K562 (cell line): ENCODE data around the gene TIAL1. TPM values are rescaled to one million over a fixed set of nuclear protein-coding genes. Genes with fewer than 3 reads are reported as not detected.

ENCODE experiments used
- ADNP ChIP-seq: fragments of 200-800 bp; sonication (Bioruptor generic); IDR thresholded peaks from 2 replicates; pipeline ENCODE4 v1.6.1; 2016; ENCODE audit warnings: missing genetic modification characterization, missing compliant biosample characterization
- CHD2 ChIP-seq: IDR thresholded peaks from 2 replicates; pipeline ENCODE4 v1.6.1; 2011; ENCODE audit warnings: low read depth, low read length
- CXXC5 ChIP-seq: fragments of 250-450 bp; sonication (Bioruptor Pico); IDR thresholded peaks from 2 replicates; pipeline ENCODE4 v1.8.0; 2022; ENCODE audit warnings: inconsistent platforms, mild to moderate bottlenecking, moderate library complexity
- HNRNPK ChIP-seq: fragments of 200-400 bp; formaldehyde crosslinking; IDR thresholded peaks from one replicate; pipeline ENCODE4 v1.6.1; 2018; ENCODE audit warnings: mild to moderate bottlenecking, low read depth, low read length; ENCODE audit not compliant: poor library complexity, severe bottlenecking
- MXI1 ChIP-seq: IDR thresholded peaks from 2 replicates; pipeline ENCODE4 v1.6.1; 2011; ENCODE audit warnings: low read depth, mild to moderate bottlenecking, improper control_type of control experiment, low read length
- ZNF444 ChIP-seq: fragments of 250-450 bp; sonication (Bioruptor Pico); IDR thresholded peaks from 2 replicates; pipeline ENCODE4 v1.4.0; 2020; ENCODE audit warnings: mild to moderate bottlenecking, moderate library complexity
- polyA plus RNA-seq, 8 experiments: library from polyadenylated mRNA; depleted of rRNA in 4 of 8; stranded (reverse) in 5 of 8; unstranded in 3 of 8; fragments of >200 nt; fragmentation: Nextera tagmentation in 2 of 8; fragmentation: Illumina TruSeq in 1 of 8; extraction: Ambion mirVana in 2 of 8; extraction: Trizol in 1 of 8; gene quantifications; 2 replicates each; pipeline versions ENCODE4 v1.2.1 to v1.2.3, GENCODE V29; 2011 to 2014; ENCODE audit warnings: inconsistent platforms in 1 of 8, missing spikeins in 1 of 8
- total RNA-seq, 7 experiments: library from RNA; depleted of rRNA in 6 of 7; stranded (reverse); fragments of >200 nt in 6 of 7; fragmentation: Illumina TruSeq in 2 of 7; extraction: Trizol in 2 of 7; gene quantifications; 2 replicates each; pipeline versions ENCODE4 v1.2.1 to v1.2.3, GENCODE V29; 2011 to 2021; ENCODE audit warnings: low replicate concordance in 1 of 7
- TF ChIP-seq, protein P1 (sequence below), 2 experiments: fragments of 450-650 bp; IDR thresholded peaks; 2 replicates each; pipeline ENCODE4 v1.6.1; 2016
- TF ChIP-seq, protein P2 (sequence below): sonication (generic); formaldehyde crosslinking; IDR thresholded peaks from 2 replicates; pipeline ENCODE4 v1.8.0; 2022; ENCODE audit warnings: mild to moderate bottlenecking, missing genetic modification reagents, borderline replicate concordance
- TF ChIP-seq, protein P3 (sequence below): fragments of 250-450 bp; sonication (Bioruptor Pico); IDR thresholded peaks from 2 replicates; pipeline ENCODE4 v1.4.0; 2020; ENCODE audit warnings: mild to moderate bottlenecking, moderate library complexity, borderline replicate concordance
- TF ChIP-seq, protein P4 (sequence below), 2 experiments: IDR thresholded peaks; 2 replicates each; pipeline ENCODE4 v1.6.1; 2012; ENCODE audit warnings: improper control_type of control experiment in 2 of 2, low read depth in 2 of 2, low read length in 2 of 2, borderline replicate concordance in 1 of 2

TIAL1 gene
- total and polyA plus RNA-seq, 9 of the 15 experiments (the other 6 are each of a cell fraction or from before 2014, with no cell fraction given), result 22.5 to 126 (median 58.2) TPM

DNA sequence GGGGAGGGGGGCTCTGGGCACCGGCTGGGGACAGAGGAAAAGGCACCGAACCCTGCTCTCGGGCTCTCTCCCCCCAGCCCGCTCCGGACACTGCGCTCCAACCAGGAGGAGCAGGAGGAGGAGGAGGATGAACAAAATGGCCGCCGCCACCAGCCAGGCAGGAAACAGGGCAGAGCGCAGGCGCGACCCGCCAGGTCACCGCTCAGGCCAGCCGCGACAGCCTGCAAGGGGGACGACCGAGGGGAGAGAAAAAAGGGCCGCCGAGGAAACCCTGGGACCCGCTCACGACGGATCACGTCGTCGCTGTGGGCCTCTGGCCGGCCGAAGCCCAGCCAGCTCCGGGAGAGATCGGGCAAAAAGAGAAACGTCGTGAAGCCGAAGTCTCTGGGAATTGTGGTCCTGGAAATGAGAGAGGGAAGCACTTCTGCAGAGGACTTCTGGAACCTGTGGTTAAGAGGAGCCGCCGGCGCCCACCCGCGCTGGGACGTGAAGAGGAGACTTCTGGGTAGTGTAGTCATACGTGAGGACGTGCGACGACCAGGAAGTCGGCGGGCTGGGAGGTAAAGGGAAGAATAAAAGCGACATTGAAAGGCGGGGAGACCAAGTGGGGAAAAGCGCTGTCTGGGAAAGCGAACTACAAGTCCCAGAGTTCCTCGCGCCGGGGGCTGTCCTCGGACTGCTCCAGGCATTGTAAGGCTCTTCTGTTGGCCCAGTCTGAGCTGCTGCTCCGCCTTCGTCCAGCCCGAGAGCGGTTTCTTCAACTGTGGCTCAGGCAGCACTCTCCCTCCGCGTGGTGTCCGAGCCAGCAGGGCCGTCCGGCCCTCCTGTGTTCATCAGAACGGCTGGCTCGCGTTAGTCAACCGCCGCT lies at the start of gene TIAL1 (continued):
- TF ChIP-seq, protein P1, sequence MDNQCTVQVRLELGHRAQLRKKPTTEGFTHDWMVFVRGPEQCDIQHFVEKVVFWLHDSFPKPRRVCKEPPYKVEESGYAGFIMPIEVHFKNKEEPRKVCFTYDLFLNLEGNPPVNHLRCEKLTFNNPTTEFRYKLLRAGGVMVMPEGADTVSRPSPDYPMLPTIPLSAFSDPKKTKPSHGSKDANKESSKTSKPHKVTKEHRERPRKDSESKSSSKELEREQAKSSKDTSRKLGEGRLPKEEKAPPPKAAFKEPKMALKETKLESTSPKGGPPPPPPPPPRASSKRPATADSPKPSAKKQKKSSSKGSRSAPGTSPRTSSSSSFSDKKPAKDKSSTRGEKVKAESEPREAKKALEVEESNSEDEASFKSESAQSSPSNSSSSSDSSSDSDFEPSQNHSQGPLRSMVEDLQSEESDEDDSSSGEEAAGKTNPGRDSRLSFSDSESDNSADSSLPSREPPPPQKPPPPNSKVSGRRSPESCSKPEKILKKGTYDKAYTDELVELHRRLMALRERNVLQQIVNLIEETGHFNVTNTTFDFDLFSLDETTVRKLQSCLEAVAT (IDR thresholded peaks at IDR 0.05), result peak in 1 of 2 experiments; percentile 59; a peak in 1 of 4 replicates
- no peak for TF ChIP-seq ADNP
- TF ChIP-seq, protein P2, sequence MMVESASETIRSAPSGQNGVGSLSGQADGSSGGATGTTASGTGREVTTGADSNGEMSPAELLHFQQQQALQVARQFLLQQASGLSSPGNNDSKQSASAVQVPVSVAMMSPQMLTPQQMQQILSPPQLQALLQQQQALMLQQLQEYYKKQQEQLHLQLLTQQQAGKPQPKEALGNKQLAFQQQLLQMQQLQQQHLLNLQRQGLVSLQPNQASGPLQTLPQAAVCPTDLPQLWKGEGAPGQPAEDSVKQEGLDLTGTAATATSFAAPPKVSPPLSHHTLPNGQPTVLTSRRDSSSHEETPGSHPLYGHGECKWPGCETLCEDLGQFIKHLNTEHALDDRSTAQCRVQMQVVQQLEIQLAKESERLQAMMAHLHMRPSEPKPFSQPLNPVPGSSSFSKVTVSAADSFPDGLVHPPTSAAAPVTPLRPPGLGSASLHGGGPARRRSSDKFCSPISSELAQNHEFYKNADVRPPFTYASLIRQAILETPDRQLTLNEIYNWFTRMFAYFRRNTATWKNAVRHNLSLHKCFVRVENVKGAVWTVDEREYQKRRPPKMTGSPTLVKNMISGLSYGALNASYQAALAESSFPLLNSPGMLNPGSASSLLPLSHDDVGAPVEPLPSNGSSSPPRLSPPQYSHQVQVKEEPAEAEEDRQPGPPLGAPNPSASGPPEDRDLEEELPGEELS, result 0 out of 2 replicates have a peak, but pooled peaks have one; percentile 80
- TF ChIP-seq MXI1, result peak; percentile 67; the same call in 1 of the 2 replicates
- peak; percentile 31; the same call in 1 of the 2 replicates for TF ChIP-seq CHD2
- no peak for TF ChIP-seq HNRNPK
- TF ChIP-seq, protein P3, sequence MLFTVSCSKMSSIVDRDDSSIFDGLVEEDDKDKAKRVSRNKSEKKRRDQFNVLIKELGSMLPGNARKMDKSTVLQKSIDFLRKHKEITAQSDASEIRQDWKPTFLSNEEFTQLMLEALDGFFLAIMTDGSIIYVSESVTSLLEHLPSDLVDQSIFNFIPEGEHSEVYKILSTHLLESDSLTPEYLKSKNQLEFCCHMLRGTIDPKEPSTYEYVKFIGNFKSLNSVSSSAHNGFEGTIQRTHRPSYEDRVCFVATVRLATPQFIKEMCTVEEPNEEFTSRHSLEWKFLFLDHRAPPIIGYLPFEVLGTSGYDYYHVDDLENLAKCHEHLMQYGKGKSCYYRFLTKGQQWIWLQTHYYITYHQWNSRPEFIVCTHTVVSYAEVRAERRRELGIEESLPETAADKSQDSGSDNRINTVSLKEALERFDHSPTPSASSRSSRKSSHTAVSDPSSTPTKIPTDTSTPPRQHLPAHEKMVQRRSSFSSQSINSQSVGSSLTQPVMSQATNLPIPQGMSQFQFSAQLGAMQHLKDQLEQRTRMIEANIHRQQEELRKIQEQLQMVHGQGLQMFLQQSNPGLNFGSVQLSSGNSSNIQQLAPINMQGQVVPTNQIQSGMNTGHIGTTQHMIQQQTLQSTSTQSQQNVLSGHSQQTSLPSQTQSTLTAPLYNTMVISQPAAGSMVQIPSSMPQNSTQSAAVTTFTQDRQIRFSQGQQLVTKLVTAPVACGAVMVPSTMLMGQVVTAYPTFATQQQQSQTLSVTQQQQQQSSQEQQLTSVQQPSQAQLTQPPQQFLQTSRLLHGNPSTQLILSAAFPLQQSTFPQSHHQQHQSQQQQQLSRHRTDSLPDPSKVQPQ (CRISPR knock-in tag), result no peak
- peak; percentile 59 for TF ChIP-seq CXXC5 (CRISPR knock-in tag)
- TF ChIP-seq ZNF444 (CRISPR knock-in tag), result no peak
- TF ChIP-seq, protein P4, sequence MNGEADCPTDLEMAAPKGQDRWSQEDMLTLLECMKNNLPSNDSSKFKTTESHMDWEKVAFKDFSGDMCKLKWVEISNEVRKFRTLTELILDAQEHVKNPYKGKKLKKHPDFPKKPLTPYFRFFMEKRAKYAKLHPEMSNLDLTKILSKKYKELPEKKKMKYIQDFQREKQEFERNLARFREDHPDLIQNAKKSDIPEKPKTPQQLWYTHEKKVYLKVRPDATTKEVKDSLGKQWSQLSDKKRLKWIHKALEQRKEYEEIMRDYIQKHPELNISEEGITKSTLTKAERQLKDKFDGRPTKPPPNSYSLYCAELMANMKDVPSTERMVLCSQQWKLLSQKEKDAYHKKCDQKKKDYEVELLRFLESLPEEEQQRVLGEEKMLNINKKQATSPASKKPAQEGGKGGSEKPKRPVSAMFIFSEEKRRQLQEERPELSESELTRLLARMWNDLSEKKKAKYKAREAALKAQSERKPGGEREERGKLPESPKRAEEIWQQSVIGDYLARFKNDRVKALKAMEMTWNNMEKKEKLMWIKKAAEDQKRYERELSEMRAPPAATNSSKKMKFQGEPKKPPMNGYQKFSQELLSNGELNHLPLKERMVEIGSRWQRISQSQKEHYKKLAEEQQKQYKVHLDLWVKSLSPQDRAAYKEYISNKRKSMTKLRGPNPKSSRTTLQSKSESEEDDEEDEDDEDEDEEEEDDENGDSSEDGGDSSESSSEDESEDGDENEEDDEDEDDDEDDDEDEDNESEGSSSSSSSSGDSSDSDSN (IDR thresholded peaks at IDR 0.05; ENCODE audit: borderline replicate concordance in 1 of 2, low read depth in 2 of 2, low read length in 2 of 2), result 0 out of 4 replicates have a peak, but pooled peaks of 1 of the 2 experiments have one; percentile 67
